H1 (cell line): ENCODE results near the gene PSMD9. TPM values are rescaled to one million over a fixed set of nuclear protein-coding genes. Genes with fewer than 3 reads are reported as not detected.
A peak's percentile ranks its signal among the peaks of the same experiment; 100 is the strongest.

Experiments
- BACH1 ChIP-seq: IDR thresholded peaks from 2 replicates; pipeline ENCODE4 v1.6.1; 2012; ENCODE audit warnings: low read length, improper control_type of control experiment
- BCL11A ChIP-seq, 2 experiments: IDR thresholded peaks; one replicate each; pipeline ENCODE4 v1.6.1; 2011; ENCODE audit warnings: low read depth in 2 of 2, low read length in 2 of 2, mild to moderate bottlenecking in 2 of 2
- BRCA1 ChIP-seq: IDR thresholded peaks from 2 replicates; pipeline ENCODE4 v1.6.1; 2012; ENCODE audit warnings: low read depth, low read length, improper control_type of control experiment
- CBX8 ChIP-seq: fragments of 300-800, 300-1000 bp; sonication (generic); IDR thresholded peaks from 2 replicates; pipeline ENCODE4 v1.7.1; 2016; ENCODE audit warnings: low read depth, low read length, borderline replicate concordance
- CHD2 ChIP-seq: IDR thresholded peaks from 2 replicates; pipeline ENCODE4 v1.6.1; 2012; ENCODE audit warnings: low read length, improper control_type of control experiment
- CREB1 ChIP-seq: IDR thresholded peaks from 2 replicates; pipeline ENCODE4 v1.6.1; 2012; ENCODE audit warnings: inconsistent platforms
- EGR1 ChIP-seq: IDR thresholded peaks from 2 replicates; pipeline ENCODE4 v1.6.1; 2011; ENCODE audit warnings: low read depth, low read length, borderline replicate concordance
- EP300 ChIP-seq, 2 experiments: IDR thresholded peaks; 1 replicate in 1 of 2; 2 replicates in 1 of 2; pipeline ENCODE4 v1.6.1; 2011 to 2012; ENCODE audit warnings: low read depth in 2 of 2, low read length in 2 of 2, mild to moderate bottlenecking in 2 of 2, borderline replicate concordance in 1 of 2, inconsistent platforms in 1 of 2, moderate library complexity in 1 of 2
- EZH2 ChIP-seq: fragments of 200-600 bp; sonication (generic); IDR thresholded peaks from 2 replicates; pipeline ENCODE4 v1.7.1; 2012; ENCODE audit warnings: low read depth, mild to moderate bottlenecking, moderate library complexity, low read length, inconsistent platforms; ENCODE audit not compliant: severe bottlenecking
- GABPA ChIP-seq: IDR thresholded peaks from 2 replicates; pipeline ENCODE4 v1.6.1; 2011; ENCODE audit warnings: mild to moderate bottlenecking, low read length, moderate library complexity, borderline replicate concordance; ENCODE audit not compliant: insufficient read depth
- HDAC2 ChIP-seq, 2 experiments: fragments of 300-600 bp in 1 of 2; sonication (generic) in 1 of 2; IDR thresholded peaks; 2 replicates each; pipeline ENCODE4 v1.6.1; 2011 to 2012; ENCODE audit warnings: low read depth in 2 of 2, low read length in 2 of 2, mild to moderate bottlenecking in 2 of 2, moderate library complexity in 2 of 2, borderline replicate concordance in 1 of 2, inconsistent platforms in 1 of 2
- JUN ChIP-seq: IDR thresholded peaks from 2 replicates; pipeline ENCODE4 v1.6.1; 2011; ENCODE audit warnings: low read depth, mild to moderate bottlenecking, improper control_type of control experiment, low read length
- KDM5A ChIP-seq: fragments of 200-600 bp; IDR thresholded peaks from 2 replicates; pipeline ENCODE4 v1.7.1; 2012; ENCODE audit warnings: mild to moderate bottlenecking, low read length, inconsistent platforms, mixed read lengths
- NRF1 ChIP-seq: IDR thresholded peaks from 2 replicates; pipeline ENCODE4 v1.6.1; 2011; ENCODE audit warnings: mild to moderate bottlenecking, low read depth, low read length, improper control_type of control experiment
- PHF8 ChIP-seq: fragments of 200-600 bp; sonication (generic); conservative IDR thresholded peaks from 2 replicates; pipeline ENCODE4 v1.7.1; 2012; ENCODE audit warnings: low read depth, mild to moderate bottlenecking, inconsistent platforms, low read length, moderate library complexity
- POLR2A ChIP-seq, 2 experiments: IDR thresholded peaks; 1 replicate in 1 of 2; 2 replicates in 1 of 2; pipeline ENCODE4 v1.6.1; 2011; ENCODE audit warnings: low read depth in 2 of 2, low read length in 2 of 2, mild to moderate bottlenecking in 2 of 2; ENCODE audit errors: control extremely low read depth in 1 of 2
- POLR2AphosphoS5 ChIP-seq: IDR thresholded peaks from 2 replicates; pipeline ENCODE4 v1.6.1; 2011; ENCODE audit warnings: low read depth, low read length
- POU5F1 ChIP-seq: IDR thresholded peaks from 2 replicates; pipeline ENCODE4 v1.6.1; 2011; ENCODE audit warnings: low read depth, mild to moderate bottlenecking, low read length, moderate library complexity
- RFX5 ChIP-seq: IDR thresholded peaks from 2 replicates; pipeline ENCODE4 v1.6.1; 2011; ENCODE audit warnings: low read depth, low read length, improper control_type of control experiment, borderline replicate concordance
- RNF2 ChIP-seq: fragments of 200-900, 300-1000 bp; sonication (generic); IDR thresholded peaks from 2 replicates; pipeline ENCODE4 v1.7.1; 2016; ENCODE audit warnings: borderline replicate concordance, low read depth, mild to moderate bottlenecking, antibody characterized with exemption, low read length; ENCODE audit not compliant: poor library complexity, severe bottlenecking; ENCODE audit errors: missing control alignments
- SP1 ChIP-seq: IDR thresholded peaks from 2 replicates; pipeline ENCODE4 v1.6.1; 2011; ENCODE audit warnings: low read depth, low read length
- TAF1 ChIP-seq: IDR thresholded peaks from 2 replicates; pipeline ENCODE4 v1.6.1; 2011; ENCODE audit warnings: mild to moderate bottlenecking, low read depth, low read length
- TAF7 ChIP-seq: optimal IDR thresholded peaks from 2 replicates; pipeline ENCODE3; 2011; ENCODE audit warnings: low read depth, mild to moderate bottlenecking, inconsistent platforms, low read length, moderate library complexity, borderline replicate concordance
- polyA plus RNA-seq, 7 experiments: library from polyadenylated mRNA; depleted of rRNA in 3 of 7; stranded (reverse) in 5 of 7; unstranded in 2 of 7; fragments of >200 nt in 5 of 7; fragments of 200-250 nt in 2 of 7; gene quantifications; 1 replicate in 5 of 7; 2 replicates in 1 of 7; 4 replicates in 1 of 7; pipeline versions ENCODE4 v1.2.1 to v1.2.3, GENCODE V29; 2011 to 2013; ENCODE audit warnings: missing spikeins in 2 of 7, mixed read lengths in 2 of 7
- total RNA-seq: library from RNA; stranded (reverse); fragmentation: NEBNext Ultra II Directional; extraction: Animal tissue kit (Norgen Biotek cat#: 25700); gene quantifications from 2 replicates; pipeline ENCODE4 v1.2.1, GENCODE V29; 2021
- TF ChIP-seq, protein P1 (sequence below): IDR thresholded peaks from 2 replicates; pipeline ENCODE4 v1.6.1; 2012; ENCODE audit warnings: inconsistent platforms

The PSMD9 gene
- total and polyA plus RNA-seq, 2 of the 8 experiments (the other 6 are each of a cell fraction or from before 2014, with no cell fraction given): 28.8 to 36.1 TPM

DNA sequence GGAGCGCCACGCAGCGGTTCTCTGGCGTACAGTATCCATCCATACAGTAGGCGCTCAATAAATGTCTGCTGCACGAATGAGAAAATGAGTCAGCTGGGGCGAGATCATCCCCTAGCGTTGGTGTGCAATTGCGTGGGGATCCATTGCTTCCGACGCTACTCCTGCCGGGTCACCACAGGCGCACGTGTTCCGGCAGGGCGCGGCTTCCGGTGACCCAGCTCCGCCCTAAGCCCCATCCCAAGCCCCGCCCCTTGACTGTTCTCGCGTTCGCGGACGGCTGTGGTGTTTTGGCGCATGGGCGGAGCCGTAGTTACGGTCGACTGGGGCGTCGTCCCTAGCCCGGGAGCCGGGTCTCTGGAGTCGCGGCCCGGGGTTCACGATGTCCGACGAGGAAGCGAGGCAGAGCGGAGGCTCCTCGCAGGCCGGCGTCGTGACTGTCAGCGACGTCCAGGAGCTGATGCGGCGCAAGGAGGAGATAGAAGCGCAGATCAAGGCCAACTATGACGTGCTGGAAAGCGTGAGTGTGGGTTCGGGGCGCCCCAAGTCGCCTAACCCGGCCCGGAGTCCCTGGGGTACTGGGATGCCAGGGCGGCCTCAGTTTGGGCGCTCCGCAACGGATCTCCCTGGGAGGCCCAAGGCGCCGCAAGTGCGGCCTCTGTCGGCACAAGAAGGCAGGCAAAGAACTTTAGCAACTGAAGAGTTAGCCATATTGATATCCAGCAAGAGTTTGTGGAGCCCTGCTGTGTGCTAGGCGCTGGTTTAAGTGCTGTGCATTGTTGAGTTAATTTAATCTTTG is at the start of gene PSMD9 (continued):
- no peak for TF ChIP-seq RFX5
- no peak for TF ChIP-seq KDM5A
- 0 out of 2 replicates have a peak, but pooled peaks have one; percentile 24 for TF ChIP-seq JUN
- peak; percentile 45; the same call in 1 of the 2 replicates for TF ChIP-seq POLR2AphosphoS5
- no peak for TF ChIP-seq RNF2
- peak; percentile 79 for TF ChIP-seq PHF8
- TF ChIP-seq CBX8: no peak
- TF ChIP-seq TAF7: peak; percentile 27
- no peak for TF ChIP-seq EGR1
- TF ChIP-seq HDAC2 (IDR thresholded peaks at IDR 0.05; ENCODE audit: borderline replicate concordance in 1 of 2, low read depth in 2 of 2, low read length in 2 of 2): peak in 1 of 2 experiments; percentile 71; a peak in 2 of 4 replicates
- TF ChIP-seq BRCA1: no peak
- peak; percentile 73 for TF ChIP-seq CHD2
- TF ChIP-seq, protein P1, sequence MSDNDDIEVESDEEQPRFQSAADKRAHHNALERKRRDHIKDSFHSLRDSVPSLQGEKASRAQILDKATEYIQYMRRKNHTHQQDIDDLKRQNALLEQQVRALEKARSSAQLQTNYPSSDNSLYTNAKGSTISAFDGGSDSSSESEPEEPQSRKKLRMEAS: peak; percentile 99
- TF ChIP-seq POLR2A (IDR thresholded peaks at IDR 0.05; ENCODE audit: control extremely low read depth in 1 of 2, low read depth in 2 of 2, low read length in 2 of 2): peak in 1 of 2 experiments; percentile 75; a peak in 2 of 3 replicates
- no peak for TF ChIP-seq NRF1
- TF ChIP-seq EZH2: no peak
- TF ChIP-seq GABPA: peak; percentile 84; the same call in 1 of the 2 replicates
- TF ChIP-seq POU5F1: no peak
- peak; percentile 52 for TF ChIP-seq CREB1
- TF ChIP-seq TAF1: peak; percentile 69; the same call in 1 of the 2 replicates
- TF ChIP-seq EP300 (IDR thresholded peaks at IDR 0.05; ENCODE audit: borderline replicate concordance in 1 of 2, low read depth in 2 of 2, low read length in 2 of 2): peak in 1 of 2 experiments; percentile 86; a peak in 1 of 3 replicates
- TF ChIP-seq BACH1: peak; percentile 95
- peak; percentile 56 for TF ChIP-seq BCL11A (IDR thresholded peaks at IDR 0.05; ENCODE audit: low read depth in 2 of 2, low read length in 2 of 2)
- peak; percentile 78; the same call in 1 of the 2 replicates for TF ChIP-seq SP1
